ENCODE data around the gene CLCNKB.

The CLCNKB gene

GRCh38 chr1:16077406-16078245 lies 34.0 kb downstream of the CLCNKB start:
- DNase-seq: no peak

GRCh38 chr1:16078925-16079656 lies 35.5 kb downstream of the CLCNKB start:
- DNase-seq: peak; percentile 63 to 83 (median 70)

GRCh38 chr1:16080422-16081150 lies 37.0 kb downstream of the CLCNKB start:
- DNase-seq: no peak

- DNase-seq: no peak
Measured at GRCh38 chr1:16081636-16082035, 38.1 kb downstream of the CLCNKB start.

- DNase-seq: peak; percentile 73 to 85 (median 84)
Measured at GRCh38 chr1:16082283-16083038, 38.9 kb downstream of the CLCNKB start.

- DNase-seq: no peak
Measured at GRCh38 chr1:16083486-16083885, 39.9 kb downstream of the CLCNKB start.

- DNase-seq: peak; percentile 19 to 53 (median 46)
Measured at GRCh38 chr1:16085522-16085921, 41.9 kb downstream of the CLCNKB start.

- no peak for DNase-seq
Measured at GRCh38 chr1:16087733-16088132, 44.2 kb downstream of the CLCNKB start.

- no peak for DNase-seq
Measured at GRCh38 chr1:16088351-16088911, 44.8 kb downstream of the CLCNKB start.

GRCh38 chr1:16088996-16089395 lies 45.4 kb downstream of the CLCNKB start:
- DNase-seq: no peak

- no peak for DNase-seq
Measured at GRCh38 chr1:16090076-16090826, 46.7 kb downstream of the CLCNKB start.

GRCh38 chr1:16091296-16091695 lies 47.7 kb downstream of the CLCNKB start:
- DNase-seq: no peak

- no peak for DNase-seq
Measured at GRCh38 chr1:16092097-16092922, 48.7 kb downstream of the CLCNKB start.

GRCh38 chr1:16092923-16093511 lies 49.4 kb downstream of the CLCNKB start:
- DNase-seq: no peak

- no peak for DNase-seq
Measured at GRCh38 chr1:16093611-16094010, 50.0 kb downstream of the CLCNKB start.

GRCh38 chr1:16094453-16095158 lies 51.0 kb downstream of the CLCNKB start:
- no peak for DNase-seq

GRCh38 chr1:16095447-16095846 lies 51.9 kb downstream of the CLCNKB start:
- no peak for DNase-seq

- DNase-seq: no peak
Measured at GRCh38 chr1:16099412-16099811, 55.8 kb downstream of the CLCNKB start.

GRCh38 chr1:16101623-16102022 lies 58.0 kb downstream of the CLCNKB start:
- DNase-seq: no peak
